Stimulated activated CD4-positive, alpha-beta T cell treated with anti-CD3 and anti-CD28 coated beads, Interleukin-1b, Interleukin-23, amount 100 ng/mL, for 48 hours (primary cell): Measurements from ENCODE around the gene TECTA.
"Not testable (repeated sequence)": the region's sequence is repeated elsewhere in the genome, so short reads cannot be mapped to it uniquely, and the experiment has no call there.

Experiments used
- DNase-seq: peaks from one replicate; pipeline ENCODE4 v3.0.0-alpha.2; 2020

Gene TECTA

DNA sequence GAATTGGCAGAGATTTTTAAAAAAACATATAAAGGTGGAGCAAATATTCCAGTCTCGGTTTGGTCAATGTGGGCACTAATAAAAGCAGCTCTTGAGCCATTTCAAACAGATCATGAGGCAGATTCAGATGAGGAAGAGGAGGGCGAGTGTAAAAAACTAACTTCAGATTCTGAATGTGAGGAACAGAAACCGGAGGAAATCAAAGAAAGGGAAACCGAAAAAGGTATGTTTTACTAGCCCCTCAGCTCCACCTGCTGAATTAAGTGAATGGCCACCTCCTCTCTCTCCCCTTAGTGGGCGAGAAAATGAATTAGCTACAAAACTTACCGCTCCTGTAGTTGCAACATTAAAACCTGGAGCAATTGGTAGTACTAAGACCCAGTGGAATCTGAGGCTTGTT is 136.2 kb downstream of the TECTA start:
- DNase-seq: not testable (repeated sequence)

DNA sequence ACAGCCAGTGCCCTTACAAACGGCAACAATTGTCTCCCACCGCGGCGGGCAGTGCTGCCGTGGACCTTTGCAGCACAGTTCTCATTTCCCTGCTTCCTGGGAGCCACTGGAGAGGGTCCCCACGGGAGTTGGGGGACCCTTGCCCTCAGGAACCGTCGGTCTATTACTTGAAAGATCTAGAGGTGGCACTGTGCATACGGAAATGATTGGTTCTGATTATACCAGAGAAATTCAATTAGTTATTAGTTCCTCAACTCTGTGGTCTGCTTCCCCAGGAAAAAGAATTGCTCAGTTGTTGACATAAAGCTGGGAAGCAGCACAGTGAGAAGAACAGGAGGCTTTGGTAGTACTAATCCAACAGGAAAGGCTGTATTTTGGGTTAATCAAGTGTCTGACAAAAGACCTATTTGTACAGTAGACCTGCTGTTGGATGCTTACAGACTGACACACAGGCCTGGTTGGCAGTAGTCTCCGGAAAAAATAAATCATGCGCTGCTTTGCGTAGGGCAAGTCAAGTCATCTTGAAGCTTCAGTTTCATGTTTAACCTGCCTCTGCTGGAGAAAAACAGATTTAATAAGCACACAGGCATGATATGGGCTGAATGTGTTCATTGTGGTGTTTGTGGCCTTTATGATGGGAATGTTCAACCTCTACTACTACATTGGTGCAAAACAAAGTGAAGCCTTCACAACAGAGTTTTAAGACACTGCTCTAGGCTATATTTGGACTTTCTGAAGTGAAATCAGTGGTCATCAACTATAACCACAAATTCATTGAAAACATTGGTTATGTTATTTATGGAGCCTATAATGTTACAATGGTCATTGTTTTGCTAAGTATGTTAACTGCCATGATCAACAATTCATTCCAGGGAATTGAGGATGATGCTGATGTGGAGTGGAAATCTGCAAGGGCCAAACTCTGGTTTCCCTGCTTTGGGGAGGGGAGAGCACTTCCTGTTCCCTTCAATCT is 136.9 kb downstream of the TECTA start:
- DNase-seq: peak; percentile 63

DNA sequence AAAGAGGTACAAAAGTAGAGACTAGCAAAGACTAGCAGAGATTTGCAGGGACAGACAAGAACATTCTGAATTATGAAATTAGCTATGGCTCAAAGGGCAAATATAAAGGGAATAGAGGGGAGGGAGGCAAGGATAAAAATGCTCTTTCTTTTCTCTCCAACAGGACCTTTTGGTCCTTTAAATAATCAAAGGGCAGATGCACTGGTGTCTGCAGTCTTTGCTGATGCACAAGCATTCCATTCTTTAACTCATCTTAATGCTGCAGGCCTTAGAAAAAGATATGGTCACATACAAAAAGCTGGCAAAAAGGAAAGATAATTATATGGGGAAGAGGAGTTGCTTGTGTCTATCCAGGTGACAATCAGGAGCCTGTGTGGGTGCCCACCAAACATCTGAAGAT is 137.9 kb downstream of the TECTA start:
- no peak for DNase-seq

DNA sequence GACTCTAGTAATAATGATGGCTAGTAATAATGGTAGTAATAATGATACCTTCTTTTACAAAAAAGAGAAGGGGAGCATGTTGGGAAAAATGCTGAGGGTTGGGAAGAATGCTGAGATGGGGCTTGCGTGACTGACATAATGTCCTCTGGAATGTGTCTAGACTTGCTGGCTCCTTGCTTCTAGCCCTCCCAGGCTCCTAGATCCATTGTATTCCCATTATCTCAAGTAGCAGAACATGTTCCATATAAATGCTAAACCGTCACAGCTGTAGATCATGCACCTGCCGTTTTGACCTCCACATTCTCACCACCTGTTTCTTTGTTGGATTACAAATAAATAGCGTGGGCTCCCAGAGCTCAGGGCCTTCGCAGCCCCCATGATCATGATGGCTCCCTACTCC is 139.0 kb downstream of the TECTA start:
- DNase-seq: not testable (repeated sequence)

DNA sequence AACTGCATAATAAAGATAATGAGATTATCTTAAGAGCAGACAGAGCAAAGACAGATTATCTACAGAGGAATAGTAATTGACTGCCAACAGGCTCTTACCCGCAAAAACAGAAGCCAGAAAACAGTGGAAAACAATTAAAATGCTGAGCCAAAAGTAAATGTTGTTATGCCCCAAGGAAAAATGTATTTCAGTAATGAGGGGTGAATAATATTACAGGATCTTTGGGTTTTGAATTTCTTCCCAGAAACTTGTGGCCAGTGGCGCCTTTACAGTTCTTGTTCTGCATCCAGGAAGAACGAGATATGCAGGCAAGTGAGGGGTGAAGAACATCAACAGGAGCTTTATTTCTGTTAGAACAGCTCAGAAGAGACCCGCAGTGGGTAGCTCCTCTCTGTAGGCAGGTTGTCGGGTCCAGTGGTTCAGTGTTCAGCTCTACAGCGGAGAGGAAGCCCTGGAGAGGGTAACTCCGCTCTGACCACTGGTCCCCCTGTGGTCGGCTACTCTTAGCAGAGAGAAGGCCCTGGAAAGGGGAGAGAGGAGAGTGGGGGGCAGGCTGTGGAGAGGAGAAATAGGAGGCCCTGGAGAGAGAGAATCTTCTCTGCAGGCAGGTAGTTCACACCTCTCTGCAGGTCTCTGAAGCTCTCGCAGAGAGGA is 139.7 kb downstream of the TECTA start:
- no peak for DNase-seq
